ENCODE data around the gene NTN4. TPM values are rescaled to one million over a fixed set of nuclear protein-coding genes. Genes with fewer than 3 reads are reported as not detected.

The NTN4 gene
- total RNA-seq, 1 experiment from 2014 or later = 0.17 TPM

GRCh38 chr12:95788637-95789036 lies 1.9 kb downstream of the NTN4 start:
- no peak overlapping the region for H3K9ac ChIP-seq (ENCODE audit: extremely low read depth, insufficient read length, low read length)
- H3K9me3 Mint-ChIP-seq = no peaks in the 10 kb centered on the region
- peaks cover 26% of the 10 kb centered on the region; the same call in 1 of the 2 replicates for H3K27me3 ChIP-seq (ENCODE audit: insufficient read depth, low read length)

More at GRCh38 chr12:95788637-95789036, 1.9 kb downstream of the NTN4 start:
- H2BK12ac ChIP-seq (ENCODE audit: insufficient read length, low read depth, low read length) = no peak overlapping the region
- H3K56ac ChIP-seq (ENCODE audit: insufficient read length, low read depth, low read length) = no peak overlapping the region
- no peak overlapping the region for H3K4ac ChIP-seq (ENCODE audit: low read depth, low read length)
- TF ChIP-seq CTCF (conservative IDR thresholded peaks at IDR 0.05) = no peak
- H2BK5ac ChIP-seq (ENCODE audit: insufficient read length, low read length) = no peak overlapping the region
- no peak overlapping the region for H4K5ac ChIP-seq (ENCODE audit: insufficient read length, low read depth, low read length)
- H3K23ac ChIP-seq (ENCODE audit: insufficient read length, low read depth, low read length) = no peak overlapping the region
- H2BK120ac ChIP-seq (ENCODE audit: low read depth, low read length, poor library complexity, severe bottlenecking) = no peak overlapping the region
- peaks cover 18% of the 10 kb centered on the region for H3K23me2 ChIP-seq (ENCODE audit: insufficient read length, low read depth, low read length, poor library complexity, severe bottlenecking)
- Mint-ChIP-seq H3K27me3 (ENCODE audit: low read depth) (peaks cover 70% of the 10 kb centered on the region), H3K4me1 (peaks cover 13 to 15% of the 10 kb centered on the region in 2 experiments), H3K36me3 (ENCODE audit: insufficient read depth in 1 of 3, low read depth in 3 of 3) (no peaks in the 10 kb centered on the region), H3K27ac (no peak overlapping the region), H3K4me3 (peak overlapping the region in 1 of 2 experiments; percentile 88; a peak in 2 of 5 replicates)
- H4K91ac ChIP-seq (ENCODE audit: insufficient read length, low read depth, low read length) = no peak overlapping the region
- no peaks in the 10 kb centered on the region for H3K79me1 ChIP-seq (ENCODE audit: insufficient read depth, low read depth, low read length, poor library complexity, severe bottlenecking)
- H3K4me1 ChIP-seq (ENCODE audit: insufficient read depth, low read length) = no peaks in the 10 kb centered on the region
- H2AK5ac ChIP-seq (ENCODE audit: insufficient read length, low read length) = no peak overlapping the region
- H3K18ac ChIP-seq (ENCODE audit: insufficient read length, low read depth, low read length) = no peak overlapping the region
- WGBS (ENCODE audit: extremely low coverage, insufficient read length, low lambda C conversion rate) = no CpG with 5 or more reads among the region's 1 CpG
- no peaks in the 10 kb centered on the region for H3K9me3 ChIP-seq (ENCODE audit: control insufficient read depth, low read depth, low read length)
- DNase-seq = no peak
- H2BK20ac ChIP-seq (ENCODE audit: low read depth, low read length, poor library complexity, severe bottlenecking) = no peak overlapping the region
- no peak overlapping the region for H3T11ph ChIP-seq (ENCODE audit: low read length)
- H3K27ac ChIP-seq (ENCODE audit: insufficient read length, low read depth, low read length) = no peak overlapping the region
- H4K8ac ChIP-seq (replicated peaks; ENCODE audit: insufficient read length, low read depth, low read length) = no peak overlapping the region
- no peak overlapping the region for H2BK15ac ChIP-seq (ENCODE audit: low read depth, low read length)
- no peaks in the 10 kb centered on the region for H3K79me2 ChIP-seq (ENCODE audit: insufficient read depth, low read length)
- peaks cover 2% of the 10 kb centered on the region for H4K20me1 ChIP-seq (ENCODE audit: control insufficient read depth, insufficient read depth, insufficient read length)
- no peak overlapping the region for H2AFZ ChIP-seq (ENCODE audit: low read length)
- H3K4me2 ChIP-seq (ENCODE audit: insufficient read depth, insufficient read length, low read length) = no peak overlapping the region
- H3K14ac ChIP-seq (ENCODE audit: insufficient read depth, low read length) = no peak overlapping the region
